Right lobe of liver (tissue), 6 donors: ENCODE measurements around the gene GRIA4. TPM values are rescaled to one million over a fixed set of nuclear protein-coding genes. Genes with fewer than 3 reads are reported as not detected.

ENCODE experiments used
- ATAC-seq, 4 donors: fragments of 200-7000 bp; cut with Tn5 transposase; one replicate each; pipeline ENCODE4 v1.9.1; 2020; ENCODE audit warnings: mild to moderate bottlenecking in 4 of 4, moderate library complexity in 4 of 4
- DNase-seq, 3 donors: peaks; one replicate each; pipeline ENCODE4 v3.0.0-alpha.2; 2020
- H3K27ac ChIP-seq, 3 donors: fragments of 200-600 bp; one replicate each; pipeline ENCODE4 v1.8.0; 2022
- H3K27me3 ChIP-seq, 2 donors: fragments of 200-600 bp; one replicate each; pipeline ENCODE4 v1.8.0; 2022
- H3K36me3 ChIP-seq, 4 donors: fragments of 200-600 bp; sonication (generic) in 1 of 4; one replicate each; pipeline versions ENCODE4 v1.5.1 to v1.8.0; 2017 to 2022; ENCODE audit warnings: control low read depth in 1 of 4
- H3K4me1 ChIP-seq, 4 donors: fragments of 200-600 bp; sonication (generic) in 1 of 4; one replicate each; pipeline versions ENCODE4 v1.5.1 to v1.8.0; 2017 to 2022; ENCODE audit warnings: control low read depth in 1 of 4
- H3K4me3 ChIP-seq, 3 donors: fragments of 200-600 bp; one replicate each; pipeline ENCODE4 v1.8.0; 2022
- H3K9me3 ChIP-seq, 4 donors: fragments of 200-600 bp; sonication (generic) in 1 of 4; one replicate each; pipeline versions ENCODE4 v1.5.1 to v1.8.0; 2017 to 2022; ENCODE audit warnings: control low read depth in 1 of 4
- POLR2A ChIP-seq: fragments of 450-650 bp; IDR thresholded peaks from one replicate; pipeline ENCODE4 v1.6.1; 2017; ENCODE audit warnings: antibody characterized with exemption, mild to moderate bottlenecking
- WGBS: methylation state at CpG from one replicate; pipeline ENCODE4 v1.1.6; 2018; ENCODE audit warnings: low coverage, low lambda C conversion rate; ENCODE audit not compliant: insufficient coverage; ENCODE audit errors: missing lambda C conversion rate; 5-methylcytosine and 5-hydroxymethylcytosine counted together
- intact Hi-C, 2 donors: fragments of 100-400 bp; cut with DNase I; formaldehyde crosslinking; loops; one replicate each; pipeline versions ENCODE4 v1.11.2 to v1.14.1; 2022
- total RNA-seq, 6 experiments: library from RNA; depleted of rRNA in 2 of 6; stranded (reverse); fragments of >200 nt in 2 of 6; fragmentation: NEBNext Ultra II Directional in 3 of 6; extraction: Animal tissue kit (Norgen Biotek cat#: 25700) in 3 of 6; gene quantifications; one replicate each; pipeline versions ENCODE4 v1.1.0 to v1.2.4, GENCODE V29; 2016 to 2023
- TF ChIP-seq, protein P1 (sequence below), 4 donors: fragments of 200-600 bp in 3 of 4; fragments of 450-650 bp in 1 of 4; IDR thresholded peaks; one replicate each; pipeline versions ENCODE4 v1.5.1 to v1.8.0; 2016 to 2022; ENCODE audit warnings: antibody characterized with exemption in 4 of 4, mild to moderate bottlenecking in 2 of 4
- donor health status: DM: no; HTN: yes; CAD: no.
- donor health status: DM: no; HTN: no; CAD: no.
- donor health status: DM: no; HTN: no; CAD: no.
- donor health status: DM: no; HTN: yes; CAD: no.
- donor health status: DM: no; HTN: yes; CAD: no.

The GRIA4 gene
- total RNA-seq, 6 experiments from 2014 or later: 0.24 TPM; not detected in 5

DNA sequence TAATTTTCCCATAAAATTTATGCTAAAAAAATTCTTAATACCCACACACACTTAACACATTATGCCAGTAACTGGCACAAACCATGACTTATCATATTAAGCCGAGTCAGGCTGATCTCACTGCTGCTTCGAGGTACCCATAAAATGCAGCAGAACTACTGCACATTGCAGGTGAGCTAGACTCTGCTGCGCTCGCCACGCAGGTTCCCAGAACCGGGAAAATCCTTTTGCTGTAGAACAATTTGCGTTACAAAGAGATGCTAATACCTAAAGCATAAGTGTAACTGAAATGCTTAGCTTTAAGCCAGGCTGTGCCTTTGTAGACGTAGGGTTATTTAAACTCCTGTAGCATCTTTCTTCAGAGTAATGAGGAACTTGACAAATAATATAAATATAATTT is 211.9 kb downstream of the GRIA4 start:
- no peak for ATAC-seq
- no peak for DNase-seq
- intact Hi-C loops: no loop called here
- no peaks in the 10 kb centered on the region for H3K9me3 ChIP-seq
- WGBS: 25% methylated on average over 8 of the region's 8 CpGs
- H3K4me3 ChIP-seq: no peak overlapping the region
- no peaks in the 10 kb centered on the region for H3K27me3 ChIP-seq
- no peak for TF ChIP-seq POLR2A
- TF ChIP-seq, protein P1, sequence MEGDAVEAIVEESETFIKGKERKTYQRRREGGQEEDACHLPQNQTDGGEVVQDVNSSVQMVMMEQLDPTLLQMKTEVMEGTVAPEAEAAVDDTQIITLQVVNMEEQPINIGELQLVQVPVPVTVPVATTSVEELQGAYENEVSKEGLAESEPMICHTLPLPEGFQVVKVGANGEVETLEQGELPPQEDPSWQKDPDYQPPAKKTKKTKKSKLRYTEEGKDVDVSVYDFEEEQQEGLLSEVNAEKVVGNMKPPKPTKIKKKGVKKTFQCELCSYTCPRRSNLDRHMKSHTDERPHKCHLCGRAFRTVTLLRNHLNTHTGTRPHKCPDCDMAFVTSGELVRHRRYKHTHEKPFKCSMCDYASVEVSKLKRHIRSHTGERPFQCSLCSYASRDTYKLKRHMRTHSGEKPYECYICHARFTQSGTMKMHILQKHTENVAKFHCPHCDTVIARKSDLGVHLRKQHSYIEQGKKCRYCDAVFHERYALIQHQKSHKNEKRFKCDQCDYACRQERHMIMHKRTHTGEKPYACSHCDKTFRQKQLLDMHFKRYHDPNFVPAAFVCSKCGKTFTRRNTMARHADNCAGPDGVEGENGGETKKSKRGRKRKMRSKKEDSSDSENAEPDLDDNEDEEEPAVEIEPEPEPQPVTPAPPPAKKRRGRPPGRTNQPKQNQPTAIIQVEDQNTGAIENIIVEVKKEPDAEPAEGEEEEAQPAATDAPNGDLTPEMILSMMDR (IDR thresholded peaks at IDR 0.05): no peak
- H3K4me1 ChIP-seq: no peaks in the 10 kb centered on the region
- no peak overlapping the region for H3K27ac ChIP-seq
- no peaks in the 10 kb centered on the region for H3K36me3 ChIP-seq

DNA sequence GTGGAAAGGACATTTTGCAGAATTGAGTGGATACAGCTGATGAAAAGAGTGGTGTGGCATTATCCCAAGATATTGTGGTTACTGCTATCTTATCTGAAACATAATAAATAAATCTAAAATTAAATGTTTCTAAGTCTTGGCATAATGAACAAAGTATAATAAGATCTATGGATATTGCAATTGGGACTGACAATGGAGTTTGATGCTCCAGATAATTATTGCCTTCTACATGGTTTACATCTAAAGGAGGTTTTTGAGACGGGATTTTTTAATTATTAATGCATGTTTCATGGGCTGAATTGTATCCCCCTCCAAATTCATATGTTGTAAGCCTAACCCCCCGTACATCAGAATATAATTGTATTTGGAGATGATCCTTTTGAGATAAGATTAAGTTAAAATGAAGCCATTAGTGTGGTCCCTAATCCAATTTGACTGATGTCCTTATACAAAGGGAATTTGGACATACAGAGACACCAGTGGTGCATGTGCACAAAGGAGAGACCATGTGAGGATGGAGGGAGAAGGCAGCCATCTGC is 213.7 kb downstream of the GRIA4 start:
- H3K27ac ChIP-seq: no peak overlapping the region
- H3K4me1 ChIP-seq: no peaks in the 10 kb centered on the region
- no peak overlapping the region for H3K4me3 ChIP-seq
- DNase-seq (no peak), ATAC-seq (no peak)
- intact Hi-C loops: no loop called here
- H3K36me3 ChIP-seq: no peaks in the 10 kb centered on the region
- no peak for TF ChIP-seq POLR2A
- TF ChIP-seq, protein P1 (IDR thresholded peaks at IDR 0.05): no peak
- WGBS: 29% methylated on average over 2 of the region's 2 CpGs
- H3K27me3 ChIP-seq: no peaks in the 10 kb centered on the region
- no peaks in the 10 kb centered on the region for H3K9me3 ChIP-seq

DNA sequence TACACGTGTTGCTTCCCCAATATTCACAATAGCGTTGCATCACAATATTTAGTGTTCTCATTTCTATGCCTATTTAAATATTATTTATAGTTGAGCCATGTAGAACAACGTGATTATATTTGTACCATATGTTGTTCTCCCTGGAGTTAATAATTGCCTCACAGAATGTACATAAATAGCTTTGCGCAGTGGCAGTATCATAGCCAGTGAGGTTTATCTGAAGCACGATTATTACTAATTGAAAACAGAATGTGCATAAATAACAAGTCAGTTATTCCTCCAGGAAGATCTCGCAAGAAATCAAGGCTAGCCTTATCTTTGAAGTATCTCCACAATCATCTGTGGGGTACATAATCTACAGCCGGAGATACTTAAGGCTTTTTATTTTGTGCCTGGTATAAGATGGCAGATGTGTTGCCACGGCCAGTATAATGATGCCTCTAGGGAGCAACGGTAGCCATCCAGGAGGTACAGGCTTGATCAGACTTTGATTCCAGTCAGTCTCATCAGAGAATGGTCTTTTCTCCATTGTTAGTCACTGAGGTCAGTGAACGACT is 214.7 kb downstream of the GRIA4 start:
- H3K9me3 ChIP-seq: no peaks in the 10 kb centered on the region
- no peaks in the 10 kb centered on the region for H3K4me1 ChIP-seq
- no peaks in the 10 kb centered on the region for H3K36me3 ChIP-seq
- no peak overlapping the region for H3K4me3 ChIP-seq
- no peak for DNase-seq
- ATAC-seq: no peak
- WGBS: 57% methylated on average over 9 of the region's 10 CpGs
- no peak overlapping the region for H3K27ac ChIP-seq
- intact Hi-C loops: no loop called here
- TF ChIP-seq, protein P1 (IDR thresholded peaks at IDR 0.05): no peak
- no peak for TF ChIP-seq POLR2A
- H3K27me3 ChIP-seq: no peaks in the 10 kb centered on the region

DNA sequence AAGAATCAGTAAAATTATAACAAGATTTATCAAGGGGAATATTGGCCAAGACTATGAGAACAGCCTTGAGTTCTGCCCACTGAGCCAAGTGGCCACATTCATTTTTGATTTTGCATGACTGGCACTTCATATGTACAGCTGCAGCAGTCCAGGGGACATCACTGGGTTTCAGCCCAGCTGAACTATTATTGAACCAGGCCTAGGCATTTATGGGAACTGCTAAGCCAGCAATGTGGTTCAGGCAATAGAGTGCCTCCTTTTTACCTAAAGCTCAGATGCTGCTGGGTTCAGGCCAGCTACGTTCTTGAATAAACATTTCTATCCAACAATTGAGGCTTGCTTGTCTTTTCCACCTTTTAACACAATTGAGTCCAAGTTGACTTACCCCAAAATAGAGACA is 215.3 kb downstream of the GRIA4 start:
- H3K27ac ChIP-seq: no peak overlapping the region
- no peaks in the 10 kb centered on the region for H3K27me3 ChIP-seq
- DNase-seq: no peak
- 67% methylated on average over 1 of the region's 1 CpG for WGBS
- H3K4me1 ChIP-seq: no peaks in the 10 kb centered on the region
- no peaks in the 10 kb centered on the region for H3K36me3 ChIP-seq
- no peaks in the 10 kb centered on the region for H3K9me3 ChIP-seq
- TF ChIP-seq POLR2A: no peak
- intact Hi-C loops: no loop called here
- ATAC-seq: no peak
- H3K4me3 ChIP-seq: no peak overlapping the region

DNA sequence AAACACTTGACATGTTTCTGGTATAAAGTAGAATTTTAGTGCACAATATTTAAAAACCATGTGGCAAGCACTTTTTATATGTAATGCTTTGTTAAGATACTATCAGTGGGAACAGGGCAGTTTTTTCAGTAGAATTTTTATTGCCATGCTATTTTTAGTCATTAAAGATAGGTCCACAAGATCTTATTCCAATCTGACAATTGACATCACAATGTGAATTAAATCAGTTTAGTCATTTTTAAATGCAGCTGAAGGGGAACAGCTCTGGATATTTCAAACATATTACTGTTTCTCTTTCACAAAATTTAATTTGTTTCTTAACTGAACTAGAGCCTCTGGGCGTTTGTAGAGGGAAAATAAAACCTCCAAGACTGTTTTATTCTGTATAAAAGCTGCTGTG is 218.0 kb downstream of the GRIA4 start:
- TF ChIP-seq POLR2A: no peak
- TF ChIP-seq, protein P1 (IDR thresholded peaks at IDR 0.05): no peak
- DNase-seq (no peak), ATAC-seq (no peak)
- H3K4me1 ChIP-seq: no peaks in the 10 kb centered on the region
- no peaks in the 10 kb centered on the region for H3K36me3 ChIP-seq
- H3K9me3 ChIP-seq: no peaks in the 10 kb centered on the region
- intact Hi-C loops: no loop called here
- WGBS: 6% methylated on average over 1 of the region's 1 CpG
- no peak overlapping the region for H3K27ac ChIP-seq
- no peak overlapping the region for H3K4me3 ChIP-seq
- H3K27me3 ChIP-seq: no peaks in the 10 kb centered on the region
